Astrocyte (in vitro differentiated cells and primary cell): ENCODE measurements around the gene AVP. TPM values are rescaled to one million over a fixed set of nuclear protein-coding genes. Genes with fewer than 3 reads are reported as not detected.

Experiments used
- DNase-seq: peaks from one replicate; pipeline ENCODE4 v3.0.0-alpha.2; 2010; ENCODE audit warnings: low read depth
- FAIRE-seq: peaks from 2 replicates; lab custom pipeline; 2011; peaks lifted over from hg19 to GRCh38; lab: Jason Lieb, UNC
- H2AFZ ChIP-seq: 2 replicates; pipeline ENCODE4 v1.6.0; 2012; ENCODE audit warnings: low read depth, low read length, inconsistent platforms
- H3K27ac ChIP-seq: 2 replicates; pipeline ENCODE4 v1.5.1; 2011; ENCODE audit warnings: low read depth, low read length, inconsistent platforms
- H3K27me3 ChIP-seq: 2 replicates; pipeline ENCODE4 v1.6.0; 2011; ENCODE audit warnings: low read length, inconsistent platforms; ENCODE audit not compliant: insufficient read depth
- H3K36me3 ChIP-seq: 2 replicates; pipeline ENCODE4 v1.5.1; 2011; ENCODE audit warnings: low read length, inconsistent platforms; ENCODE audit not compliant: insufficient read depth
- H3K4me1 ChIP-seq: 2 replicates; pipeline ENCODE4 v1.5.1; 2011; ENCODE audit warnings: low read length, inconsistent platforms; ENCODE audit not compliant: insufficient read depth
- H3K4me2 ChIP-seq: 2 replicates; pipeline ENCODE4 v1.6.0; 2012; ENCODE audit warnings: low read length, inconsistent platforms
- H3K4me3 ChIP-seq: 2 replicates; pipeline ENCODE4 v1.5.1; 2011; ENCODE audit warnings: low read depth, mild to moderate bottlenecking, low read length, inconsistent platforms; ENCODE audit not compliant: insufficient read depth
- H3K79me2 ChIP-seq: 2 replicates; pipeline ENCODE4 v1.6.0; 2012; ENCODE audit warnings: mild to moderate bottlenecking, low read length, inconsistent platforms; ENCODE audit not compliant: insufficient read depth
- H3K9ac ChIP-seq: 2 replicates; pipeline ENCODE4 v1.6.0; 2012; ENCODE audit warnings: mild to moderate bottlenecking, low read length, inconsistent platforms
- H3K9me3 ChIP-seq: 2 replicates; pipeline ENCODE4 v1.5.1; 2012; ENCODE audit warnings: low read depth, mild to moderate bottlenecking, low read length, inconsistent platforms; ENCODE audit not compliant: insufficient read depth
- H4K20me1 ChIP-seq: 2 replicates; pipeline ENCODE4 v1.6.0; 2012; ENCODE audit warnings: low read length, inconsistent platforms; ENCODE audit not compliant: insufficient read depth
- H3K27ac Mint-ChIP-seq: one replicate; pipeline ENCODE4 v1.8.0; 2021; ENCODE audit warnings: mild to moderate bottlenecking, mixed read lengths; ENCODE audit not compliant: unreplicated experiment
- H3K27me3 Mint-ChIP-seq: one replicate; pipeline ENCODE4 v1.8.0; 2021; ENCODE audit warnings: low read depth, mixed read lengths; ENCODE audit not compliant: unreplicated experiment
- H3K36me3 Mint-ChIP-seq: one replicate; pipeline ENCODE4 v1.8.0; 2021; ENCODE audit warnings: low read depth, mixed read lengths; ENCODE audit not compliant: unreplicated experiment
- H3K4me1 Mint-ChIP-seq: one replicate; pipeline ENCODE4 v1.8.0; 2021; ENCODE audit warnings: low read depth, mixed read lengths; ENCODE audit not compliant: unreplicated experiment
- H3K4me3 Mint-ChIP-seq: one replicate; pipeline ENCODE4 v1.8.0; 2021; ENCODE audit warnings: mild to moderate bottlenecking, moderate library complexity, mixed read lengths; ENCODE audit not compliant: unreplicated experiment
- H3K9me3 Mint-ChIP-seq: one replicate; pipeline ENCODE4 v1.8.0; 2021; ENCODE audit warnings: mild to moderate bottlenecking, mixed read lengths; ENCODE audit not compliant: unreplicated experiment
- CTCF ChIP-seq: IDR thresholded peaks from 2 replicates; pipeline ENCODE4 v1.5.1; 2011; ENCODE audit warnings: low read depth, mild to moderate bottlenecking, inconsistent platforms, low read length, moderate library complexity; ENCODE audit not compliant: insufficient read depth
- EZH2 ChIP-seq: IDR thresholded peaks from 2 replicates; pipeline ENCODE4 v1.6.1; 2012; ENCODE audit warnings: mild to moderate bottlenecking, low read length, inconsistent platforms; ENCODE audit not compliant: insufficient read depth
- total RNA-seq: library from RNA; stranded (reverse); gene quantifications from 2 replicates; pipeline ENCODE4 v1.2.1, GENCODE V29; 2021

The AVP gene
- total RNA-seq, 1 donor from 2014 or later: not detected

- no peak for FAIRE-seq
Measured at GRCh38 chr20:3105256-3106137, 21.0 kb upstream of the AVP start.

GRCh38 chr20:3103369-3104032 lies 19.0 kb upstream of the AVP start:
- H3K9me3 Mint-ChIP-seq: no peaks in the 10 kb centered on the region
- no peaks in the 10 kb centered on the region for H3K4me1 ChIP-seq
- FAIRE-seq (no peak), DNase-seq (no peak)
- no peaks in the 10 kb centered on the region for H3K9me3 ChIP-seq
- no peaks in the 10 kb centered on the region for H3K4me1 Mint-ChIP-seq
- no peak overlapping the region for H3K9ac ChIP-seq
- H3K4me3 Mint-ChIP-seq: no peak overlapping the region
- no peak overlapping the region for H2AFZ ChIP-seq
- no peaks in the 10 kb centered on the region for H4K20me1 ChIP-seq
- no peak overlapping the region for H3K4me2 ChIP-seq
- no peaks in the 10 kb centered on the region for H3K79me2 ChIP-seq
- no peak overlapping the region for H3K27ac Mint-ChIP-seq
- no peaks in the 10 kb centered on the region for H3K27me3 ChIP-seq
- H3K27ac ChIP-seq: no peak overlapping the region
- TF ChIP-seq CTCF: no peak
- no peak for TF ChIP-seq EZH2
- H3K36me3 ChIP-seq: no peaks in the 10 kb centered on the region
- no peaks in the 10 kb centered on the region for H3K36me3 Mint-ChIP-seq
- no peak overlapping the region for H3K4me3 ChIP-seq
- peaks cover 3% of the 10 kb centered on the region for H3K27me3 Mint-ChIP-seq

More at GRCh38 chr20:3105256-3106137, 21.0 kb upstream of the AVP start:
- Mint-ChIP-seq H3K4me1 (no peaks in the 10 kb centered on the region), H3K4me3 (no peak overlapping the region), H3K36me3 (no peaks in the 10 kb centered on the region), H3K9me3 (no peaks in the 10 kb centered on the region), H3K27me3 (peaks cover 3% of the 10 kb centered on the region), H3K27ac (no peak overlapping the region)
- no peaks in the 10 kb centered on the region for H3K36me3 ChIP-seq
- H3K9me3 ChIP-seq: no peaks in the 10 kb centered on the region
- H3K27me3 ChIP-seq: no peaks in the 10 kb centered on the region
- no peak overlapping the region for H3K4me3 ChIP-seq
- peaks cover 5% of the 10 kb centered on the region for H4K20me1 ChIP-seq
- H3K4me1 ChIP-seq: no peaks in the 10 kb centered on the region
- TF ChIP-seq EZH2: no peak
- TF ChIP-seq CTCF: no peak
- H3K4me2 ChIP-seq: no peak overlapping the region
- no peaks in the 10 kb centered on the region for H3K79me2 ChIP-seq
- DNase-seq: no peak
- H2AFZ ChIP-seq: no peak overlapping the region
- no peak overlapping the region for H3K9ac ChIP-seq
- H3K27ac ChIP-seq: no peak overlapping the region
